ENCODE data around the gene PCDHAC2.

The PCDHAC2 gene

GRCh38 chr5:140982083-140982716, 15.9 kb downstream of the PCDHAC2 start:
- no peak overlapping the region for H3K27ac ChIP-seq (ENCODE audit: low read depth, low read length)
- H2AFZ ChIP-seq (ENCODE audit: low read depth, low read length, severe bottlenecking) = no peak overlapping the region
- TF ChIP-seq CTCF (IDR thresholded peaks at IDR 0.05; ENCODE audit: insufficient read depth, low read length, poor library complexity, severe bottlenecking) (no peak), EZH2phosphoT487 (conservative IDR thresholded peaks at IDR 0.05; ENCODE audit: low read length) (no peak)

GRCh38 chr5:140986117-140986521, 19.8 kb downstream of the PCDHAC2 start:
- no peaks in the 10 kb centered on the region for H3K9me3 ChIP-seq (ENCODE audit: insufficient read depth, low read length)
- no peak overlapping the region for H3K4me3 ChIP-seq (ENCODE audit: insufficient read depth, low read length, poor library complexity, severe bottlenecking)
- H3K9me2 ChIP-seq (replicated peaks; ENCODE audit: insufficient read depth, low read length) = no peaks in the 10 kb centered on the region
- TF ChIP-seq CTCF (IDR thresholded peaks at IDR 0.05; ENCODE audit: insufficient read depth, low read length, poor library complexity, severe bottlenecking) (no peak), EZH2phosphoT487 (conservative IDR thresholded peaks at IDR 0.05; ENCODE audit: low read length) (no peak)
- no peak overlapping the region for H3K4me2 ChIP-seq (ENCODE audit: low read depth, low read length, poor library complexity, severe bottlenecking)
- no peak overlapping the region for H2AFZ ChIP-seq (ENCODE audit: low read depth, low read length, severe bottlenecking)
- no peaks in the 10 kb centered on the region for H3F3A ChIP-seq (ENCODE audit: insufficient read depth)
- no peaks in the 10 kb centered on the region for H3K79me2 ChIP-seq (ENCODE audit: insufficient read depth, low read length)
- H3K9ac ChIP-seq (ENCODE audit: low read length) = no peak overlapping the region
- no peaks in the 10 kb centered on the region for H3K27me3 ChIP-seq (ENCODE audit: low read length)
- no peaks in the 10 kb centered on the region for H3K36me3 ChIP-seq (ENCODE audit: low read length)
- no peaks in the 10 kb centered on the region for H4K20me1 ChIP-seq (ENCODE audit: low read depth, low read length)
- H3K27ac ChIP-seq (ENCODE audit: low read depth, low read length) = no peak overlapping the region

More at GRCh38 chr5:140982083-140982716, 15.9 kb downstream of the PCDHAC2 start:
- Histone ChIP-seq H3K4me3 (ENCODE audit: insufficient read depth, low read length, poor library complexity, severe bottlenecking) (no peak overlapping the region), H3K36me3 (ENCODE audit: low read length) (no peaks in the 10 kb centered on the region), H3K9ac (ENCODE audit: low read length) (no peak overlapping the region), H4K20me1 (ENCODE audit: low read depth, low read length) (no peaks in the 10 kb centered on the region), H3F3A (ENCODE audit: insufficient read depth) (no peaks in the 10 kb centered on the region), H3K27me3 (ENCODE audit: low read length) (no peaks in the 10 kb centered on the region), H3K79me2 (ENCODE audit: insufficient read depth, low read length) (no peaks in the 10 kb centered on the region), H3K9me2 (replicated peaks; ENCODE audit: insufficient read depth, low read length) (no peaks in the 10 kb centered on the region), H3K4me2 (ENCODE audit: low read depth, low read length, poor library complexity, severe bottlenecking) (no peak overlapping the region), H3K9me3 (ENCODE audit: insufficient read depth, low read length) (no peaks in the 10 kb centered on the region)

GRCh38 chr5:140988100-140988499, 21.8 kb downstream of the PCDHAC2 start:
- Histone ChIP-seq H3K27ac (ENCODE audit: low read depth, low read length) (no peak overlapping the region), H3K9me2 (replicated peaks; ENCODE audit: insufficient read depth, low read length) (no peaks in the 10 kb centered on the region), H3F3A (ENCODE audit: insufficient read depth) (no peaks in the 10 kb centered on the region), H3K36me3 (ENCODE audit: low read length) (no peaks in the 10 kb centered on the region), H3K79me2 (ENCODE audit: insufficient read depth, low read length) (no peaks in the 10 kb centered on the region), H3K4me2 (ENCODE audit: low read depth, low read length, poor library complexity, severe bottlenecking) (no peak overlapping the region), H3K9ac (ENCODE audit: low read length) (no peak overlapping the region), H3K9me3 (ENCODE audit: insufficient read depth, low read length) (no peaks in the 10 kb centered on the region), H4K20me1 (ENCODE audit: low read depth, low read length) (no peaks in the 10 kb centered on the region), H2AFZ (ENCODE audit: low read depth, low read length, severe bottlenecking) (no peak overlapping the region), H3K27me3 (ENCODE audit: low read length) (no peaks in the 10 kb centered on the region; the same call in 1 of the 2 replicates), H3K4me3 (ENCODE audit: insufficient read depth, low read length, poor library complexity, severe bottlenecking) (no peak overlapping the region)
- TF ChIP-seq EZH2phosphoT487 (conservative IDR thresholded peaks at IDR 0.05; ENCODE audit: low read length) (no peak), CTCF (IDR thresholded peaks at IDR 0.05; ENCODE audit: insufficient read depth, low read length, poor library complexity, severe bottlenecking) (no peak)

Data from SU-DHL-6 (cell line).